GM18951 (cell line): ENCODE data around the gene NDUFA5.

Experiments used
- POLR2A ChIP-seq: IDR thresholded peaks from 4 replicates; pipeline ENCODE4 v1.6.1; 2011; ENCODE audit warnings: mild to moderate bottlenecking; ENCODE audit not compliant: insufficient read length, insufficient read depth; ENCODE audit errors: extremely low read depth
- in situ Hi-C: fragments of 300-500 bp; cut with MboI; formaldehyde crosslinking; loops from one replicate; pipeline ENCODE4 v1.12.0; 2022; ENCODE audit warnings: low sequenced_read_pairs, mixed read lengths, inconsistent platforms; ENCODE audit not compliant: unreplicated experiment

Gene NDUFA5

DNA sequence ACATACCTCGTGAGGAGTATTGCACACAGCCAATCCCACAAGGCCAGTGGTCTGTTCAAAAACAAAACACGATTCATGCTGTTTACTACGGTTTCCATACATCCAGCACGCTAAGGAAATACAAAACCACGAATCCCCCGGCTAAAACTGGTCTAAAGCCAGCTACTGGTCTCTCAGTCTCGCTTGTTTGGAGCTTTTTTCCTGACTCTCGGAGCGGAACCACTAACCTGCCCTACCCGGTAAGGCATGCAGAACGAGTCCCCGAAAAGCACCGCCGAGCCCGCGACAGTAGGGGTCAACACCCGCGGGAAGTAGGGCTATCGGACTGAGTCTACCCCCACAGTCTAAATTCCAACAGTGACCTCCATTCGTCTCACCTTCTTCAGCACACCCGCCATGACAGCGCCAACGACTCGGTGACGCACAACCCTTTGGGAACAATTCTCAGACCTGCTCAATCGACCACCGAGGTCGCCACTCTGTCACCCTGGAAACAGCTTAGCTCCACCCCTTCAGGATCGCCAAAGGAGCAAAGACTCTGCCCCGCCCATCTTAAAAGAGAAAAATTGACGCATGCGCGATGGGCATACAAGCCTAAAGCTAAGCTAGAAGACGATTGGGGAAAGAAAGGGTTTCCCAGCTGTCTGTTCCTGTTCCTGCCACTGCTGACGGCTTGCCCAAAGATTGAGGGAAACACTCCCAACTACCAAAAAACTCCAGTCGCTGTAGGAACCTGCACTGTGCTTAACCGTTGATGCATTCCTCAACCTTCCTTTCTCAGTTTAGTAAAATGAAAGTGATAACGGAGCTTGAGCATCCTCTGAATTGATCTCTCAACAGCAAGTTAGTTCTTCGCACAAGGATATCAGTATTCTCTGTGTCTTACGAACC is at the start of gene NDUFA5:
Gene NDUFA5 (minus strand): TSS at position 421 of the 891 bp plus-strand sequence. CDS start 23 bp downstream, at position 398.
- in situ Hi-C loops, result no loop called here
- TF ChIP-seq POLR2A, result peak; percentile 69

DNA sequence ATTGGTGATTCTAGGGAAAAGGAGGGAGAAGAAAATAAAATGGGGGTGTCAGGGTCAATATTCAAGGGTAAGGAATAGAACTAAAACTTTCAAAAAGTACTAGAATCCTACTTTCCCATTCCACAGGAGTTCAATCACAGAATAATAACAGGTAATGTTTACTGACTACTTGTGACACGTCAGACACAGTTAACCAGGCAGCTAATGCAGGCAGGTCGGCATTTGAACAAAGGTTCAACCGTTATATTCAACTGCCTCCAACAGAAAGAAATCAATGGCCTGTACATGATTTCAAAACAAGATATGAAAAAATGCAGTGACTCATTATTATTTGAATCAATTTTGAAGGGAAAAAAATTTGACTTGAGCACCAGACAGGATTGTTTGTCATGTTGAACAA is 47.1 kb upstream of the NDUFA5 start:
- in situ Hi-C loops, result no loop called here
- TF ChIP-seq POLR2A, result no peak

DNA sequence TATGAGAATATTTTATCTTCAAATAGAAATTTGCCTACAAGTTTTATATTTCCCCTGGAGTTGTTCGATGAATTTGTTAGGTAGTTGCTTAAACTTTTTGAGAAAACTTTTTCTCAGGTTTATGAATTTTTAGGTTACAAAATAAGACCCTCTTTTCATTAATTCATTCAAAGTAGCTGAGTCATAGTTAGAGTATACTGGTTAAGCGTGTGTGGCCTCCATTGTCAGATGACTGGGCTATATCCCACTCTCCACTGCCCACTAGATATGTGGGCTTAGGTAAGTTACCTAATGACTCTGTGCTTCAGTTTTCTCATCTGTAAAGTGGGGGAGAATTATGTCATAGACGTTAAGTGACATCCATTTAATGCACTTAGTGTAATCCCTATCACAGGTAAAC is 45.0 kb upstream of the NDUFA5 start:
- no peak for TF ChIP-seq POLR2A
- in situ Hi-C loops, result no loop called here

DNA sequence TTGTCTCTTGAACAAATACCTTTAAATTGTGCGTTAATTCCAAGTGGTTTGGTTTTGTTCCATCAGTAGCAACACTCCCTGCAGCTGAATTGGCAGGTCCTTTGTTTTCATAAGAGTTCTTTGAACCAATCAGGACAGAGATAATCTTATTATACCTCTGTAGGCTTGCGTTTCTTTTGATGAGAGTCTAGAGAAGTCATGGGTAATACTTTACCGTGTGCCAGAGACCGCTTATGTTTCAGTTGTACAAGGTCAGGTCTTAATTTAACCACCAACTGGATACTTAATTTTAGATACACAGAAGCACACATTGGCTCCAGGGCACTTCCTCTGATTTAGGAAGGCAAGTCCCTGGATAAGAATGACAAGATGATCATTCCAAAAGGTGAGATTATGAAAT is 43.9 kb upstream of the NDUFA5 start, which contains the start of gene ASB15:
Gene ASB15 (plus strand): TSS at position 292 of the 400 bp plus-strand sequence. CDS start 12,682 bp downstream, outside the sequence.
- no peak for TF ChIP-seq POLR2A
- in situ Hi-C loops, result no loop called here

DNA sequence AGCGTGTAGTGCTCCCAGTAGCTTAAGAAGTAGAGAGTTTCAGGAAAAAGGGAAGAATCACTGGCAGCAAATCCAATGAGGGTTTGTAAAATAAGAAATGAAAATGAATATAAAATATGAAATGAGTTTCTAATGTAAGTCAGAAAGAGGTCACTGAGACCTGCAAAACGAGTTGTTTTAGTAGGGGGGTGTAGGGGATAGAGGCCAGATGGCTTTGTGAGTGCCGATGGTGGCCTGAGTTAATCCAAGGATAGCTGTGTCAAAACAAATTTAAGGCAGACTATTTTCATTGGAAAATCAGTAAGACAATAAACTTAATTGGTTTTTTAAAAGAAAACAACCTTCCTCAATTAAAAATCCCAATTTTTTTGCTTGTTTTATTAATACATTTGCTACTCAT is 43.3 kb upstream of the NDUFA5 start:
- in situ Hi-C loops, result no loop called here
- no peak for TF ChIP-seq POLR2A

DNA sequence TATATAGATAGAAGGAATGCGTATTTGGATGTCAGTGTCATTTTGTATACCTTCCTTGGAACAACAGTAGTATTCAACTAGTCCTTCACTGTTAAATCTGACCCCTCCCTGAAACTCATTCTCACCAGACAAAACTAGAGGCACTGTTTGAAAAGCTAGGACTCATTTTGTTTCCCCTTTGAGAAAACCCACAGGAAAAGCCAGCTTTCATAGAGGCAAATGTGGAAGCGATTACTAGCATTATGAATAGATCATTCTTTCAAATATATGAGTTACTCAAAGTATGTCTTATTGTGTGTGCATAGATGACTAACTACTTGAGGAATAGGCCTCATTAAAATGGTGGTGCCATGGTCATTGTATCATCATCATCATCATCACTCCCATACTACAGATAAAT is 42.1 kb upstream of the NDUFA5 start:
- TF ChIP-seq POLR2A, result no peak
- in situ Hi-C loops, result no loop called here

DNA sequence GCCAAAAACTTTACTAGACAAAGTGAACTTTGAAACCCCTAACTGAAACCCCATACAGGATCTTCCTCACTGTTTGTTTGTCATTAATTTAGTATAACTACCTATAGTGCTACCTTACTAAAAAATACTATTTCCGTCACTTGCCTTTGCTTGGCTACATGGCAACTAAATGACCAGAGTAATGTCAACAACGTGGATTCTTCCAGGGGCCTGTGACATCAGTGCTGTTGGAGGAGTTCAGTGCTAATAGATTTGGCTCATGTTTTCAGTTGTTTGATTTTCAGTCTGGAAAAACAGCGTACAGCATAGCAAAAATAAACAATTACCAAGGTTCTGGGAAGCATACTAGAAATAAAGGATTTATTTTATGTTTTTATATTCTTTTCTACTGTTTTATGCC is 41.0 kb upstream of the NDUFA5 start:
- no peak for TF ChIP-seq POLR2A
- in situ Hi-C loops, result no loop called here

DNA sequence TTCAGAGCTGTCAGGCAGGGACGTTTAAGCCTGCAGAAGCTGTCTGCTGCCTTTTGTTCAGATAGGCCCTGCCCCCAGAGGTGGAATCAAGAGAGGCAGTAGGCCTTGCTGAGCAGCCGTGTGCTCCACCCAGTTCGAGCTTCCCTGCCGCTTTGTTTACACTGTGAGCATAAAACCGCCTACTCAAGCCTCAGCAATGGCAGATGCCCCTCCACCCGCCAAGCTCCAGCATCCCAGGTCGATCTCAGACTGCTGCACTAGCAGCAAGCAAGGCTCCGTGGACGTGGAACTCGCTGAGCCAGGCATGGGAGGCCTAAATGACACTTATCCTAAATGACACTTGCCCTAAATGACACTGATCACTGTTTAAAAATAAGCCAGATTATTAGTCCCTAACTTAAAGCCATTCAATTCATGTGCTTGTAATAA is 37.2 kb upstream of the NDUFA5 start:
- TF ChIP-seq POLR2A, result no peak
- in situ Hi-C loops, result no loop called here

DNA sequence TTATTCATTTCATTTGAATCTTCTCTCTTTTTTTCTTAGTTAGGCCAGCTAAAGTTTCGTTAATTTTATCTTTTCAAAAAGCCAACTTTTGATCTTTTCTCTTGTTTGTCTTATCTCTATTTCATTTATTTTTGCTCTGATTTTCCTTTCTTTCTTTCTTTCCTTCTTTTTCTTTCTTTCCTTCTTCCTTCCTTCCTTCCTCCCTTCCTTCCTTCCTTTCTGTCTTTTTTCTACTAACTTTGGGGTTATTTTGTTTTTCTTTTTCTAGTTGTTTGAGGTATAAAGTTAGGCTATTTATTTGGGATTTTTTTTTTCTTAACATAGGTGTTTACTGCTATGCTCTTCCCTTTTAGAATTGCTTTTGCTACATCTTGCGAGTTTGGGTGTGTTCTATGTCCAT is 30.8 kb upstream of the NDUFA5 start:
- in situ Hi-C loops, result no loop called here
- no peak for TF ChIP-seq POLR2A

DNA sequence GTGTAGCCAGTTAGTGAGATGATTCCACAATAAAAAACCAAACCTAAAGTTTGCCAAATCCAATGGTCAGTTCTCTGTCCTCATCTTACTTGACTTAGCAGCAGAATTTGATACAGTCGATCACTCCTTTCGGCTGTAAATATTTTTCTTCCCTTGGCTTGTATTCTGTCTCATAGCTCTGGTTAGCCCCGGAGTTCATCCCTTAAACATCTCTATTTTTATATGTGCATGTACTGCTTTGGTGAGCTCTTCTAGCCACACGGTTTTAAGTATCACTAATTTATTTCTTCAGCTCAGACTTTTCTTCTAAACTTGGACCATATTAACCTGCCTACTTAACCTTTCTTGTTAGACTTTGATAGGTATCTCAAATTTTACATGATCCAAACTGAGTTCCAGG is 26.2 kb upstream of the NDUFA5 start:
- in situ Hi-C loops, result no loop called here
- TF ChIP-seq POLR2A, result no peak

DNA sequence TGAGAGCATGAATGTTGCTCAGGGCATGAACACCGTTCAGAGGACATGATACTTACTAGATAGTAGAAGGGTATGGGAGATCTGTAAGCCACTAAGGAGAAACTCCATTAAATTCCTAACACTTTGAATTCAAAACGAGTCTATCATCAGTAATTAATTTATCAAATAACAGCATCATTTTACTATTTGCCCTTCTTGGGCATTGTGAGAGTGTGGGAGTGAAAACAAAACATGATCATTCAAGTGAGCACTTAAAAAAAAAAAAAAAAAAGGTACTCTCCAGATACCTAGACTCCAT is 23.5 kb upstream of the NDUFA5 start:
- no peak for TF ChIP-seq POLR2A
- in situ Hi-C loops, result no loop called here

DNA sequence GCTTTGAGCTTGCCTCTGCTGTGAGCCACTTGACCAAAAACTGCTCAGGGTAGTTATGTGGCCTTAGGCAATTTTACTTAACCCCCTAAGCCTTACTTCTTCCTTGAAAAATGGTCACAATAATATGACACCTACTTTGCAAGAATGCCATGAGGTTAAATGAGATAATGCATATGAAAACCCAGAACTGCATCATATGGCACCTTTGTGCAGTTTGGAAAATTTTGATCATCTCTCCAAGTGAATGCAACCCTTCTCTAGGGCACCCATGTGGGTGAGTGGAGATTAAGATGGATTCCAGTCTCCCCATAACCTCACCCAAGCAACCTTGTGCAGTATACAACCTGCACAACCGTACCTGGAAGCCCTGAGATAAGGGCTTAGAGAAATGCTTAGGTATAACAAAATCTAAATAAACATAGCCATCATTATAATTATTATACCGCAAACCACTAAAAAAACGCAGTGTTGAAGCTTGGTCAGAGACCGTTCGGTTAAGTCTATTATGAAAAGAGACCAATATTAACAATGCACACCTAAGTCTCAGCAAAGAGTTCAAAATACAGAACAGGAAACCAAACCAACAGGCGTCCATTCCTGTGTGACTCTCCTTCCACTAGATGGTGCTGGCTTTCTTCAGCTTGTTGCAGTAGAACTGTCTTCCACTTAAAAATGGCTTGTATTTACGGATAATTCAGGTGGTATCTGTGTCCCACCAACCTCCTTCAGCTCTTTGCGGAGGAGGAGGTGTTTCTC is 23.0 kb upstream of the NDUFA5 start:
- TF ChIP-seq POLR2A, result no peak
- in situ Hi-C loops, result no loop called here

DNA sequence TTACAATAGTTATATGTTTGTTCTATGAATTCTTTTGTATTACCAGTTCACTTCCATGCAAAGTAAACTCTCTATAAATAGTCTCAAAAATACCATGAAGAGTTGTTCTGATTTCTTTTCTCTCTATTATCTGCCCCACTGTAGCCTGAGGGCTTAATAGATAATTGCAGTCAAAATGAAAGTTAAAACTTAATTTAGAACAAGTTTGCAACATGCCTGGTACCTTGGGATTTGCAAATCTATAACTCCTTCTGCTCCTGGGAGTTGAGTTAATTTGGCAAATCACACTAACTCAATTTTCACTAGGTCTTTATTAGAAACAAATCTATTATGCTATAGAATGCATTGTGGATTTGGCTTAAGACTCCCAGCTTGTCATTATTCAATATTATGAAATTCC is 21.8 kb upstream of the NDUFA5 start:
- in situ Hi-C loops, result no loop called here

More for the DNA sequence above, 21.8 kb upstream of the NDUFA5 start:
- TF ChIP-seq POLR2A, result no peak
